ENCODE results near the gene KCNMA1. TPM values are rescaled to one million over a fixed set of nuclear protein-coding genes. Genes with fewer than 3 reads are reported as not detected.

KCNMA1 gene
- total and polyA plus RNA-seq, 2 donors (not counting 1 experiment from before 2014, with no cell fraction given) = 0.82 to 3.1 TPM

GRCh38 chr10:77386365-77386764, 251.2 kb downstream of the KCNMA1 start:
- H3K27me3 ChIP-seq (replicated peaks in 1 of 4; ENCODE audit: control extremely low read depth in 1 of 4, control insufficient read depth in 3 of 4, insufficient read depth in 4 of 4, low read length in 3 of 4) = peaks cover 0 to 6% (median 0%) of the 10 kb centered on the region in 4 experiments
- H3K4me2 ChIP-seq (replicated peaks; ENCODE audit: low read depth, low read length, poor library complexity, severe bottlenecking) = no peak overlapping the region
- no peak overlapping the region for H2AFZ ChIP-seq (ENCODE audit: insufficient read depth, low read depth, low read length, poor library complexity, severe bottlenecking)
- no peak overlapping the region for H3K27ac ChIP-seq (ENCODE audit: low read length in 2 of 2)
- no peaks in the 10 kb centered on the region for H3K9me3 ChIP-seq (ENCODE audit: control extremely low read depth in 1 of 3, control insufficient read depth in 2 of 3, insufficient read depth in 1 of 3, low read length in 2 of 3)
- no peaks in the 10 kb centered on the region for H3K4me1 ChIP-seq (ENCODE audit: control insufficient read depth in 2 of 2, insufficient read depth in 2 of 2, low read length in 2 of 2)
- no peak for TF ChIP-seq EZH2 (IDR thresholded peaks at IDR 0.05; ENCODE audit: borderline replicate concordance, insufficient read depth, low read depth, low read length, poor library complexity, severe bottlenecking)
- TF ChIP-seq CTCF (IDR thresholded peaks at IDR 0.05) = no peak
- POLR2A ChIA-PET = no interaction called here
- H3K4me3 ChIP-seq (ENCODE audit: control extremely low read depth in 1 of 5, extremely low read depth in 1 of 5, insufficient read depth in 1 of 5, low read depth in 2 of 5, low read length in 4 of 5) = no peak overlapping the region
- CTCF ChIA-PET = no interaction called here
- Mint-ChIP-seq H3K9me3 (ENCODE audit: insufficient read depth) (no peaks in the 10 kb centered on the region), H3K27ac (no peak overlapping the region), H3K27me3 (peaks cover 17% of the 10 kb centered on the region), H3K4me3 (no peak overlapping the region), H3K4me1 (peaks cover 7% of the 10 kb centered on the region)
- no peaks in the 10 kb centered on the region for H4K20me1 ChIP-seq (ENCODE audit: control insufficient read depth, insufficient read depth, low read length, poor library complexity, severe bottlenecking)
- no peaks in the 10 kb centered on the region for H3K36me3 ChIP-seq (replicated peaks in 1 of 2; ENCODE audit: control extremely low read depth in 1 of 2, control insufficient read depth in 1 of 2, extremely low read depth in 1 of 2, insufficient read depth in 2 of 2, low read length in 1 of 2)
- DNase-seq (no peak), ATAC-seq (ENCODE audit: low read depth) (no peak)
- intact Hi-C loops (cut with micrococcal nuclease) = no loop called here
- no peak overlapping the region for H3K9ac ChIP-seq (ENCODE audit: low read length)
- no peaks in the 10 kb centered on the region for H3K79me2 ChIP-seq (ENCODE audit: control insufficient read depth, insufficient read depth, low read length)
- no CpG with 5 or more reads among the region's 4 CpGs for WGBS (ENCODE audit: insufficient coverage)

- ATAC-seq (ENCODE audit: low read depth) = no peak
- intact Hi-C loops (cut with micrococcal nuclease) = no loop called here
- WGBS (ENCODE audit: insufficient coverage) = 100% methylated on average over 1 of the region's 2 CpGs
Observed at GRCh38 chr10:77385315-77385714, 252.3 kb downstream of the KCNMA1 start.

More at GRCh38 chr10:77385315-77385714, 252.3 kb downstream of the KCNMA1 start:
- no peak overlapping the region for H3K4me3 ChIP-seq (ENCODE audit: control extremely low read depth in 1 of 5, extremely low read depth in 1 of 5, insufficient read depth in 1 of 5, low read depth in 2 of 5, low read length in 4 of 5)
- no peak overlapping the region for H3K27ac ChIP-seq (ENCODE audit: low read length in 2 of 2)
- Mint-ChIP-seq H3K27me3 (peaks cover 21% of the 10 kb centered on the region), H3K4me3 (no peak overlapping the region), H3K27ac (no peak overlapping the region), H3K9me3 (ENCODE audit: insufficient read depth) (no peaks in the 10 kb centered on the region), H3K4me1 (peaks cover 7% of the 10 kb centered on the region)
- ChIA-PET CTCF (no interaction called here), POLR2A (no interaction called here)
- H2AFZ ChIP-seq (ENCODE audit: insufficient read depth, low read depth, low read length, poor library complexity, severe bottlenecking) = no peak overlapping the region
- H3K27me3 ChIP-seq (replicated peaks in 1 of 4; ENCODE audit: control extremely low read depth in 1 of 4, control insufficient read depth in 3 of 4, insufficient read depth in 4 of 4, low read length in 3 of 4) = peaks cover 0 to 5% (median under 1%) of the 10 kb centered on the region in 4 experiments
- no peaks in the 10 kb centered on the region for H3K4me1 ChIP-seq (ENCODE audit: control insufficient read depth in 2 of 2, insufficient read depth in 2 of 2, low read length in 2 of 2)
- no peak overlapping the region for H3K4me2 ChIP-seq (replicated peaks; ENCODE audit: low read depth, low read length, poor library complexity, severe bottlenecking)
- no peaks in the 10 kb centered on the region for H3K79me2 ChIP-seq (ENCODE audit: control insufficient read depth, insufficient read depth, low read length)
- no peak overlapping the region for H3K9ac ChIP-seq (ENCODE audit: low read length)
- DNase-seq = no peak
- no peaks in the 10 kb centered on the region for H3K9me3 ChIP-seq (ENCODE audit: control extremely low read depth in 1 of 3, control insufficient read depth in 2 of 3, insufficient read depth in 1 of 3, low read length in 2 of 3)
- no peak for TF ChIP-seq CTCF (IDR thresholded peaks at IDR 0.05)
- TF ChIP-seq EZH2 (IDR thresholded peaks at IDR 0.05; ENCODE audit: borderline replicate concordance, insufficient read depth, low read depth, low read length, poor library complexity, severe bottlenecking) = no peak
- H3K36me3 ChIP-seq (replicated peaks in 1 of 2; ENCODE audit: control extremely low read depth in 1 of 2, control insufficient read depth in 1 of 2, extremely low read depth in 1 of 2, insufficient read depth in 2 of 2, low read length in 1 of 2) = no peaks in the 10 kb centered on the region
- no peaks in the 10 kb centered on the region for H4K20me1 ChIP-seq (ENCODE audit: control insufficient read depth, insufficient read depth, low read length, poor library complexity, severe bottlenecking)

Data from B cell (primary cell).